Left colon (tissue), 2 donors: ENCODE data around the gene TMEM245. TPM values are rescaled to one million over a fixed set of nuclear protein-coding genes. Genes with fewer than 3 reads are reported as not detected.

Experiments
- ATAC-seq: fragments of 200-7000 bp; cut with Tn5 transposase; one replicate; pipeline ENCODE4 v1.9.1; 2020; ENCODE audit warnings: mild to moderate bottlenecking, moderate library complexity
- DNase-seq, 2 donors: peaks; one replicate each; pipeline ENCODE4 v3.0.0-alpha.2; 2020
- intact Hi-C, 2 donors: fragments of 100-400 bp; cut with DNase I in 1 of 2; cut with micrococcal nuclease in 1 of 2; formaldehyde crosslinking; loops; one replicate each; pipeline versions ENCODE4 v1.11.2 to v1.14.0; 2022; cut with DNase I, micrococcal nuclease
- total RNA-seq, 2 donors: library from RNA; stranded (reverse); fragmentation: NEBNext Ultra II Directional; extraction: Animal tissue kit (Norgen Biotek cat#: 25700); gene quantifications; one replicate each; pipeline ENCODE4 v1.2.1, GENCODE V29; 2021
- donor health status: DM: no; HTN: no; CAD: no.
- donor health status: DM: yes; HTN: yes; CAD: no.

Gene TMEM245
- total RNA-seq, 2 donors from 2014 or later: 33.7 to 37.0 TPM

DNA sequence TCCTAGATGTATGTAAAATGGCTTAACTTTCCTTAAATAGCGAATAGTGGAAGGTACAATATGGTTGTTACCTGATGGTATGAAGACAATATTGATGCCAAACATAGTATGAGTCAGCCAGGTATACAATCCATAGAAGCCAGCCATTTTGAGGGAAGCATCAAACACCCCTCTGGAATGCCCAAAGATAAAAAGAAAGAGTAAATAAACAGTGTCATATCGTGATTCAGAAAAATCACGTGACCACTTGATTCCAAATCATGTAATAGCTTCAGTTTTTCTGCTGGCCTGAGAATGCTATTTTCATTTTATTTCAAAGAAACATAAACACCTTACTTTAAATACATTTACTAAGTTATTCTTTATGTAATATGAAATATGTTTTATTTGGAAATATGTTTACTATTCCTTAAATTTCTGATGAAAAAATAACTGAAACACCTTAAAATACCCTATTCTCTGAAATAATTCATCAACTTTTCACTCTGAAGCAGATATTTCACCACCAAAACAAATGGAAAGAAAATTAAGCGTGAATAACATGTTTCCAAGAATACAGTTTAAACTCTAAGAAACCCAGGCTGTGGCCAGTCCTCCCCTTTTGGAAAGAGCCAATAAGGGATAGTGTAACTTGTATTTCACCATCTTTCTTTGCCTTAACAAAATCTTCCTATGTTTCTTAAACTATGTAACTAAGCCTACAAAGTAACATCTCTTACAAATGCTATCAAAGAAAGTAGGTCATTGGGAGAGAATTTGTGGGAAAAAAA is 81.6 kb downstream of the TMEM245 start:
- ATAC-seq: no peak

DNA sequence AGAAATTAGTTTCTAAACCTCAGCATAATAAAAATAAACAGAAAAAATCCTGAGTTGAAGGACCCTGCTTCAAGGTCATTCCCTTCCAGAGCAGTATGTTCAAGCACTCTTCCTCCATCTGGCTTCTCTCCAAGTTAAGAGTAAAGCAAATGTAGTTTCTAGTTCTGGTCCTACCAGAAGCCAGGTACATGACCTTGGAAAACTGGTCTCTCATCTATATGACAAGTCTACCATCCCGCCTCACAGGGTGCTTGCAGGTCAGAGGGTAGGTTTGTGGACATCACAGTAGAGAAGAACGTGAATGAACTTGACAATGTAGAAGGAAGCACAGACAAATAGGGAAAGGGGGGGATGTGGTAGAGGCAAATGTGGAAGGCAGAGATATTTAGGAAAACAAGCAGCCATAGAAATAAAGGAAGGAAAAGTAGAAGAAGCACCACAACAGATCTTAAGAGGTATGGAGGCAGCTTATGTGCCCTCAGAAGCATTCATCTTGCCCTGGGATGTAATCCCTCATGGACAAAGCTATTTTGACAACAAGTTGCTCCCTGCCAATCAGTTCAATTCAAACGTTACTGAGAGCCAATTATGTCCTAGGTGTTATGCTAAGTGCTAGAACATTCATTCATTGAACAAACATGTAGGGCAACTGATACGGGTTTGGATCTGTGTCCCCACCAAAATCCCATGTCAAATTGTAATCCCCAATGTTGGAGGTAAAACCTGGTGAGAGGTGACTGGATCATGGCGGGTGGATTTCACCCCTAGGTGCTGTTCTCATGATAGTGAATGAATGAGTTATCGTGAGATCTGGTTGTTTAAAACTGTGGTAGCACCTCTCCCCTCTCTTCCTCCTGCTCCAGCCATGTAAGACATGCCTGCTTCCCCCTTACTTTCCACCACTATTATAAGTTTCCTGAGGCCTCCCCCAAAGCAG is 82.7 kb downstream of the TMEM245 start:
- ATAC-seq (no peak), DNase-seq (no peak)
- intact Hi-C loops: no loop called here

More for the DNA sequence above, 81.6 kb downstream of the TMEM245 start:
- intact Hi-C loops: no loop called here
- no peak for DNase-seq

DNA sequence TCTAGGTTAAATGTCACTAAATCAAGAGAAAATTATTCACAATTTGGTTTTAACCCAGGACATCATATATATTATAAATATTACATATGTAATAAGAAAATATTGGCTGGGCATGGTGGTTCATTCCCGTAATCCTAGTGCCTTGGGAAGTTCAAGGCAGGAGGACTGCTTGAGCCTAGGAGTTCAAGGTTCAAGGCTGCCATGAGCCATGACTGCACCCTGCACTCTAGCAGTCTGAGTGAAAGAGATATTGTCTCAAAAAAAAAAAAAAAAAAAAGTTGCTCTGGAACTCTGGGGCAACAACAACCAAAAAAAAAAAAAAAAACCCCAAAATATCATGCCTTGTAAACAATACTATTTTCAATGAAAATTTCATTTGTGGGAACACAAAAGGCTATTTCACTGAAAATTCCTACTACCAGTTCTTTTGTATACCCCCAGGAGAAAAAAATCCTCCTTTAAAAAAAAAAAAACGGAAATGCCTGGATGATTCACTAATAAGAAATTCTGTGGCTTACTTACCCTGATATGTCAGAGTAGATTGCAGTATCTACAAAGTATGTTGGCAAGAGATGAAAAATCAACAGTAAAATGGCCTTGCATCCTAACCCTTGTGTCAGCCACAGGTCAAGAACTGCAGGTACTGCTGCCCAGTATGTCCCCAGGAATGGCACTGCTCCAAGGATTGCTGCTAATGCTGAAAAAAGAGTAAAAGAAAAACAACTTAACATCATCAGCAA is 83.9 kb downstream of the TMEM245 start:
- DNase-seq (no peak), ATAC-seq (no peak)
- intact Hi-C loops: no loop called here

DNA sequence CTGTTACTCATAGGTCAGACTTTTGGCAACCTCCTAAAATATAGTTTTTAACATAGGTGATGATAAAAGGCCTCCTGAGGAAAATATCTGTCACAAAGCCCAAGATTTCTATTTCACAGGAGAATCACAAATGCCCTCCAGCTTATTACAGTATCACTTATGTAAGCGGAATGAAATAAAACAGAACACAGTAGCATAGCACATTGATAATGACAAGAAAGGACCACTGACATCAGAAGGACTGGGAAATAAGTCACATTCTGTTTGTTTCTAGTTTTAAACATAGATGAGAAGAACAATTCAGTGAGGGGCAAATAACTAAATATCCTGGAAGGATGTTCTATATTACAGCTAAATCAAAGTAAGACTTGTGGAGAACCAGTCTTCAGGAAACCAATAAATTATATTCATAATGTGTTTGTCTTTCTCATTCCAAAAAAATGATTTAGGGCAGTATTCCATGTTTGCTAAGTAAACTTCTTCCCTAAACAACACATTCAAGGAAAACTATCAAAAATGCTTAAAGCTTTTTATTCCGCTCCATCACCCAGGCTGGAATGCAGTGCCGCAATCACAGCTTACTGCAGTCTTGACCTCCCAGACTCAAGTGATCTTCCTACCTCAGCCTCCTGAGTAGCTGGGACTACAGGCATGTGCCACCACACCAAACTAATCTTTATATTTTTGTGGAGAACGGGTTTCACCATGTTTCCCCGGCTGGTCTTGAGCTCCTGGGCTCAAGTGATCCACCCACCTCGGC is 85.6 kb downstream of the TMEM245 start:
- ATAC-seq (no peak), DNase-seq (no peak)
- intact Hi-C loops: no loop called here

DNA sequence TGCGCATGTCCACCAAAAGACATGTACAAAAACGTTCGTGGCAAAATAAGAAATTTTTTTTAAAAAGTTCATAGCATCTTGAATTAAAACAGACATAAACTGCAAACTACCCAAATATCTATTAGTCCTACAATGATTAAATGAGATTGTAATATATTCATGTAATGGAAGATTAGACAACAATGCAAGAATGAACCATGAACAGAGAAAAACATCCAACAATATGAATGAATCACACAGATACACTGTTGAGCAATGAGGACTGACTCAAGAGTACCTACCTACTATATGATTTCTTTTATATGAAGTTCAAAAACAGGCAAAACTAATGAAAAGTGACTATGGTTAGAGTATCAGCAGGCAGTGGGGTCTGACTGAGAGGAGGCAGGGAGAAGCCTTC is 88.5 kb downstream of the TMEM245 start:
- DNase-seq (no peak), ATAC-seq (no peak)
- intact Hi-C loops: no loop called here

DNA sequence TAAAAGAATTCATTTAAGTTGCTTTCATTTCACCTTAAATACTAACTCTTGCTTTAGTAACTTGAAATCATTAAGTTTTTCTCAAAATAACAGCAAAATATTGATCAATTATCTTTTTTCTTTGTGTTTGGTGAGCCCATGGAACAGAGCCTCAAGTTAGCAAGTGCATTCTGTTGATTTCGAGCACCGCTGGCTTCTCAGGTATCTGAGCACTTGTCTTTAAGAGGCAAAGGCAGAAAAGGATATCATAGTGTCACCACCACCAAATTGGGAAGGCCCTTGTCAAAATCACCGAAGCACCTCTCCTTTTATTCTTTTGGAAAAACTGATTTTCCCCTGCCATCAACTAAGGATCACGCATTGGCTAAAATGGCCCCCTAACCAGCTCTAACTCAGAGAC is 89.3 kb downstream of the TMEM245 start:
- intact Hi-C loops: no loop called here
- ATAC-seq (no peak), DNase-seq (no peak)

DNA sequence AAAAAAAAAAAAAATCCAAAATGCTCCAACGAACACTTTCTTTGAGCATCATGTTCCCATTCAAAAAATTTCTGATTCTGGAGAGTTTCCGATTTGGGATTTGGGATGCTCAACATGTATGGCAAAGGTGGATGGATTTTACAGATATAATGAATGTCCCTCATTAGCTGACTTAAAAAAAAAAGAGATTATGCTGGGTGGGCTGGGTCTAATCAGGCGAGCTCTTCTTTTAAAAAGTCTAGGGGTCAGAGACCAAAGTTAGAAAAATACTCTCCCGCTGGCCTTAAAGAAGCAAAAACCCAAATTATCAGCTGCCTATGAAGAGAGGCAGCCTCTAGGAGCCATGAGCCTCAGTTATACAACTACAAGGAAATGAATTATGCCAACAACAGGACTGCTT is 91.3 kb downstream of the TMEM245 start:
- no peak for DNase-seq
- intact Hi-C loops: no loop called here
- ATAC-seq: no peak

DNA sequence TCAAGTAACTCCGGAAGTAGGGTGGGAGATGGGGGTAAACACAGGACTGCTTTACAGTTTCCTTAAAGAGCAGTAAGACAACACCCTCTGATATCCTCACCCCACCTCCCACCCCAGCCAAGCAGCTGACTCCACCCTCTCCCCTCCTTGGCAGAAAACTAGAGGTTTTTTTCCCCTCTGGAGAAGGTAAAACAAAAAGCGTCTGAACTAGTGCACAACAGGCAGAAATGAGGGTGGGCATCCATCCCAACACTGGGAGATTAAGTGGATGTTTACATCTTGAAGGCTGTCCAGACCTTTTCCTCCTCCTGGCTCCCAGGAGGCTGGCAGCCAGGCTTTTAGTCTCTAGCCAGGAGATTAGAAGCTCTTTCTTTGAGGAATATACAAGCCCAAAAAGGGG is 92.6 kb downstream of the TMEM245 start:
- no peak for DNase-seq
- ATAC-seq: no peak
- intact Hi-C loops: no loop called here

DNA sequence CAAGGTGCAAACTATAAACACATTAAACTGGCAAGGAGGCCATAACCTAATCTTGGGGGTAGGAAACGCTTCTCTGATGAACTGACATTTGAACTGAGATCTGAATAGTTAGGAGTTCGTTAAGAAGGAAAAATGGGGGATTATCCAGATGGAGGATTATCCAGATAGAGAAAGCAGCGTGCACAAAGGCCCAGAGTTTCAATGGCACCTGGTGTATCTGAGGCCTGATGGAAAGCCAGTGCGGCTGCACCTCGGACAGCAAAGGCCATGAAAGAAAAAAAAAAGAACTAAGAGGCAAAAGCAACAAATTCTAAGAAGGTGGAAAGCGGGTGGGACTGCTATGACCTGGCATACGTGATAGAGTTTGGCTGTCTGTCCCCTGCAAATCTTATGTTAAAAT is 93.4 kb downstream of the TMEM245 start:
- DNase-seq (no peak), ATAC-seq (no peak)
- intact Hi-C loops: no loop called here

DNA sequence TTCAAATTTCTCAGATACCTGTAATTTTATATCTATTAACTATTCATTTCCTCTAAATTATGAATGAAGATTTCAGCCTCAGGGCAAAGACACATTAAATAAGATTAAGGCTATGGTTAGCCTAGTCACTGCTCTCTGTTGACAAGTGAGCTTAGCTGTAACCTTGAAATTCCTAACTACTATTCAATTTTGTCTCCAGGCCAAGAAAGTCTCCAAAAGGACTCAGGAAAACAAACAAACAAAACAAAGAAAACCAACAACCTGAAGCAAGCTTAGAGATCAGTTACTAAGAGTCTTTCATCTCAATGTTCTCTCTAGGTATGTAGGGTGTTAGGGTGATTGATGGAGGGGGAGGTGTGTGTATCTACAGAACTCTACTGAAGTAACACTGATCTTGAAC is 96.9 kb downstream of the TMEM245 start:
- DNase-seq: no peak
- no peak for ATAC-seq
- intact Hi-C loops: no loop called here

DNA sequence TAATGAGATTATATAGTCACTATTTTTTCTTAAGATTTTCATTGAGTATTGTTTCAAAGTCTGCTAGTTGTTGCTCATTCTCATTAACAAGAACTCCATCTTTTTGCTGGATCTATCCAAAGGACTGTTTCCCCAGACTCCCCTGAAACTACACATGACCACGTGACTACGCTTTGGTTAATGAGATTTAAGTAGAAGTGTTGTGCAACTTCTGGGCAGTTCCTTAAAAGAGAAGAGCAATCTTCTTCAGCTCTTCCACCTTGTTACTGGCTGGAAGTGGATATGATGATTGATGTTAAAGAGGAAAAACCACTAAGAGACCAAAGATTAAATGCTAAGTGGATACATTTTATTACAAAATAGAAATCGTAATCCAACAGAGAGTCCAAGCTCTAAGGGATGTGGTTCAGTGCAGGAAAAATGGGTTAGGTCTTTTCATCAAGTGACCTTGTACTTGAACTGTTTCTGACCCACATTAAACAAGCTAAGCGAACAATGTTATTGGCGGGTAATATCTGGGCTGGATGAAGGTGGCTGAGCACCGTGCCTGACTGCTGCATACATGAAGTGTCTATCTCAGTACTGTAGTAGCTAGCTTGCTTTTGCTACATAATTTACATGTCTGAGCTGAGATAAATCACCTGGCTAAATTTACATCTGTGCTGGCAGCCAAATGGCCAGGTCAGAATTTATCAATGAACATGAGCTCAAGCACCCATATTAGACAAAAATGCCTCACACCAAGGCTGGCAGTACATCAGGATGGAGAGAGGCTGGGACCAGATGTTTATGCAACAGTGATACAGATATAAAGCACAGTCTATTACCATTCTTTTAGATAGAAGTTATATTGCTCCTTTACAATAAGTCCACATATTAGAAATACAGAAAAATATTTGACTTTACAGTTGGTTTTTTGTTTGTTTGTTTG is 98.9 kb downstream of the TMEM245 start:
- intact Hi-C loops: no loop called here
- ATAC-seq: no peak
- no peak for DNase-seq

DNA sequence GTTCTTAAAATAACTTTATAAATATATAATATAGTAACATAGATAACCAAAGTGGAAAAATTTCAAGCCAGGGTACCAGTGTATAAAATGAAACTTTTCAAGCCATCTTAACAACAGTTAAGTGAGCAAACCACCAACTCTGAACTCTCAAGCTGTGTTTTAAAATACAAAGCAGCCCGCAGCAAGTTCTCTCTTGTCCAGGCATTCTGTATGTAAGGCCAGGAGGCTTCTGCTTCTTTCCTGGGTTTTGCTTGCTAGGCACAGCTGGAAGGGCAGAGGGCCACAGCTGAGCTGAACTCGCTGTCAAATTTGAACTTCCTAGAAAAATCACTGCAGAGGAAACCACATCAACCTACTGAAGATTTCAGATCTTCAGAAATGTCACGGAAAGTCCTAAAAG is 99.6 kb downstream of the TMEM245 start:
- DNase-seq: no peak
- intact Hi-C loops: no loop called here
- no peak for ATAC-seq

DNA sequence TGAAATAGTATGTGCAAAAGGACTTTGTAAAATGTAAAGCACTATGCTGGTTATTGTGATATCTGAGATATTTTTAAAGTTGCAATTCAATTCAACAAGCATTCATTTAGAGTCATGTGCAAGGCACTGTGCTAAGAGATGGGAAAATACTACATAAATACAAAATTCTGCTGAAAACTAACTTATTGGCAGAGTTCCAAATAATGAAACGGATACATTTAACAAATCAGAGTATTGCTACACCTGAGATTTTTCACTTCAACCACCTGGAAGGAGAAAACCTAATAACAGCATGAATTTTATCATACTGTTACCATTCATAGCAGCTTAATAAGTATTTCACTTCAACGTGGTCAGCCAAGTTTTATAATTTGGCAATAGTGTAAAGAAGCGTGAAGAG is 100.3 kb downstream of the TMEM245 start:
- intact Hi-C loops: no loop called here
- DNase-seq (no peak), ATAC-seq (no peak)

DNA sequence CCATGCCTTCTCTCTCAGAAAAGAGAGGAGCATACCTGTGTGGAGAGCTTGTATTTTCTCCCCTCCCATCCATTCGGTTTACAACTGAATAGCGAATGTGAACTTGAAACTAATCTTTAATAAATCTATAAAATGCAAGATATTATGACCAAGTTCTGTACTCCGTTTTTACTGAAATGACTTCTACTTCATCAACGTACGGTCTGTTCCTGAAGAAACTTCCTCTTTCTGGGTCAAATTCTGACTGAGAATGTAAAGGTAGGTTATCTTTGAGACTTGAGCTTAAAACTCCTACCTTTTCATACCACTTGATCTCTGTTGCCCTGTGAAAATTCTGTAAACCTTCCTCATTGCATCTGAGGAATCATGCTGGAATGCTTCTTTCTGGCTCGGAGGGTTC is 102.3 kb downstream of the TMEM245 start:
- DNase-seq: no peak
- intact Hi-C loops: no loop called here
- ATAC-seq: no peak

DNA sequence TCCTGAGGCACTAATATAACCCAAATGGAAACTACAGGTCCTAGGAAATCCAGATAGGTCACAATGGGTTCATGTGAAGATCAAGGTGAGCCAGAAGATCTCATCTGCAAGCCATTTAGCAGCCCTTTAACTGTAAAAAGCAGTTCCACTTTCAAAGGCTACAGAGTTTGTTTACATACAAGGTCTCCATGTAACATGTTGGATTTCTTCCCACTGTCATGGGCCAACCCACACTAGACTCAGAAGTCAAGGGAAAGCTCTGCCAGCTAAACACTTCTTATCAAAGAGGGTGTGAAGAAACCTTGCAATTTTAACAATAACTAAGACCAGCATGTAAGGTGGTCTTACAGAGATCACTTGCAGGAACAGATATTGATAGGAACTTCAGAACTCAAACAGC is 102.7 kb downstream of the TMEM245 start:
- ATAC-seq (no peak), DNase-seq (no peak)
- intact Hi-C loops: no loop called here

DNA sequence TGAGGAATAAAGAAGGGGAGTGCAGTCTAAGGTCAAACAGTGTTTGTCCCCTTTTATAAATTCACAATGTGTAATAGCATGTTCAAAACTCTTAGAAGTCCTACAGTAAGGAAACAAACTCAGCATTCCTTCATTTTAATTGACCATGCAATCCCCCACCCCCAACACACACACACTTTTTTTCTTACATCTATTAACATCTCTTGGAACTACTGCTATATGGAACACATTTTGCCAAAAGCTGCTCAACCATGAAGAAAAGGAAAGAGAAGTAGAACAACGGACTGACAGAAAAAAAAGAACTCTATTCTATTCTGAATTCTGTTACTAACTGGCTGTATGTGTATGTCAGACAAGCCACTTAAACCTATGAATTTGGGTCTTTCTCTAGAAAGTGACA is 103.6 kb downstream of the TMEM245 start:
- DNase-seq (no peak), ATAC-seq (no peak)
- intact Hi-C loops: no loop called here

DNA sequence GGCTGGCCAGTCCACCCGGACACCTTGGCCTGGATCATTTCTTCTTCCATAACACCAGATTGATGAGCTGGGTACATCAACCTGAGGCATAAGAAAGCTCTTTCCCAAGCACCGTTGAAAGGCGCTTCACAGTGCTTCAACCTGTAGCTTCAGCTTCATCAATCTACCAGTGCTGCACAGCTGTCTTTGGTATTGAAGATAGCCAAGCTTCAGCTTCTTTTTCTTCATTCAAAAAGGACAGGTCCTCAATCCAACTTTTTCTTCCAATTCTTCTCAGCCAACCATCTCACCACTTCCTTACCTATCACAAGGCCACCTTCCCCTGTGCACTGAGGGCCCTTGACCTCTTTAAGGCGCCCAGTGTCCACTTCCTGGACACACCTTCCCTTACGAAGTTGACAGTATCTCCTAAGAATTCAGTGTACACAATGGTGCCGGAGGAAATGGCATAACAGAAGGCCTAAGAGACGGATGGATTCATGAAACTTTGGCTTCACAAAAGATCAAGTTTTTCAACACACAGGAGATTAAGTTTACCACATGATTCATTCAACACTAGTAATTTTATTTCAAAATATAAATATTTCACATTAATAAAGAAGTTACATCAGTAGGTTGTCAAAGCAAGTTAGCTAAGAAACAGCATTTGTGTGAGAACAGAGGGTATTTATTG is 105.0 kb downstream of the TMEM245 start:
- intact Hi-C loops: no loop called here

More for the DNA sequence above, 105.0 kb downstream of the TMEM245 start:
- peak; percentile 31 for ATAC-seq
- DNase-seq: no peak
